GM18870 (cell line): Measurements from ENCODE around the gene APH1A.
A peak's percentile ranks its signal among the peaks of the same experiment; 100 is the strongest.
"Not testable (repeated sequence)": the region's sequence is repeated elsewhere in the genome, so short reads cannot be mapped to it uniquely, and the experiment has no call there.

Experiments used
- ATAC-seq: cut with Tn5 transposase; IDR thresholded peaks from one replicate; pipeline ENCODE4 v1.9.1; 2021; ENCODE audit warnings: moderate library complexity; ENCODE audit not compliant: unreplicated experiment

APH1A gene

DNA sequence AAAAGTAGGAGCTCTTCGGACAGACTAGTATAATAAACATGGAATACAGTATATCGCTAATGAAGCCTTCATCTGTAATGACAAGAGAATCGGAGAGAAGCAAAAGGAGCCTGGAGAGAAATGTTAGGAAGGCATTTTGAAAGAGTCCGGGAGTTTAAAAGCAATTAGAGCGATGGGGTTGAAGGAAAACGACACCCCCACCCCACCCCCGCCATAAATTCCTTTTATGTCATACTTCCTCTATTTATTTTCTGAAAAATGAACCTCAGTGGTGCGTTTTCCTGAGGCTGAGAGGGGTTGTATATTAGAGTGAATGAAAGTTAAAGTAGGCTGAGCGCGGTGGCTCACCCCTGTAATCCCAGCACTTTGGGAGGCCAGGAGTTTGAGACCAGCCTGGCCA lies 635 bp upstream of the APH1A start:
- ATAC-seq, result no peak

DNA sequence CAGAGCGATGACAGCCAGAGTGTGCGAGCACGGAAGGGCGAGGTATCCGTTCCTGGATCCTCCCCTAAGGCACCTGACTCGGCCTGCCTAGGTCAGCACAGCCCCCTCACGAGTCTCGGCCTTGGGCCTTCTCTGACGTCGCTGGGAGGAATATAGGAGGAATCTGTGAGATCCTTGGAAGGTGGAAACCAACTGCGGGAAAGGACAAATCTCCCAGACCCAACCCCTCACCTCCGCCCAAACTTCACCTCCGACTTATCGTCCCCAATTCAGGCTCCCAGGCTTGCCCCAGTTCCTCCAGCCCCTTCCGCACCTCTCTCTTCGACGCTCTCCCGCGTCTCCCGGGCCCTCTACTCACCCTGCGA lies 494 bp downstream of the APH1A start:
- no peak for ATAC-seq

DNA sequence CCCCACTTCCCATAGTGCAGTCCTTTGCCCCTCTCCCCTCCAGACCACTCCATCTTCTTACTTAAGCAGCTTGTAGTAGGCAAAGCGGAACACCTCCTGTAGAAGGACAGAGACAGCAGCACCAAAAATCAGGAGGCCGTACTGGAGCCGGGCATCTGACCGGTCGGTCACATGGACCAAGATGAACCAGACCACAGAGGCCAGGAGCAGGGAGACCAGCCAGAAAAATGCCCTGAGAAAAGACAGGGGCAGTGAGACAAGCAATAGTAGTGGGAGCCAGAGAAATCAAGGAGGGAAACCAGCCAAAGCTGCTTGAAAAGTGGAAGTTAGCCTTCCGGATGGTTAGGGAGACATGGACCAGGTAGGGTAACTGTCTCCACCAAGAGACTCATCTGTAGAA lies 920 bp downstream of the APH1A start:
- no peak for ATAC-seq

DNA sequence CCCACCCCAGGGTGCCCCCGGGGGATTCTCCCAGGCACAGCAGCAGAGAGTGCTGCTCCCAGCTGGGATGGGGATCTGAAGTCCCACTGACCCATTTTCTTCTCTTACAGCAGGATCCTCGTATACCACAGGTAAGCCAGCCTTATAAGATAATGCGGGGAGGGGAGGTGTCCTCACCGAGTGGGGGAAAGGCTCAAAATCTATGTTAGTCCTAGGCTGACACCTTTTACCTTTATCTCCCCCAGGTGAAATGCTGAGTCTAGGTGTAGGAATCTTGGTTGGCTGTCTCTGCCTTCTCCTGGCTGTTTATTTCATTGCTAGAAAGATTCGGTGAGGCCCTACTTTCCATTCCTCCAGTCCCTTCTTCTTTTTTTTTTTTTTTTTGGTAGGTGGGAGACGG lies 5.3 kb downstream of the APH1A start:
- no peak for ATAC-seq

DNA sequence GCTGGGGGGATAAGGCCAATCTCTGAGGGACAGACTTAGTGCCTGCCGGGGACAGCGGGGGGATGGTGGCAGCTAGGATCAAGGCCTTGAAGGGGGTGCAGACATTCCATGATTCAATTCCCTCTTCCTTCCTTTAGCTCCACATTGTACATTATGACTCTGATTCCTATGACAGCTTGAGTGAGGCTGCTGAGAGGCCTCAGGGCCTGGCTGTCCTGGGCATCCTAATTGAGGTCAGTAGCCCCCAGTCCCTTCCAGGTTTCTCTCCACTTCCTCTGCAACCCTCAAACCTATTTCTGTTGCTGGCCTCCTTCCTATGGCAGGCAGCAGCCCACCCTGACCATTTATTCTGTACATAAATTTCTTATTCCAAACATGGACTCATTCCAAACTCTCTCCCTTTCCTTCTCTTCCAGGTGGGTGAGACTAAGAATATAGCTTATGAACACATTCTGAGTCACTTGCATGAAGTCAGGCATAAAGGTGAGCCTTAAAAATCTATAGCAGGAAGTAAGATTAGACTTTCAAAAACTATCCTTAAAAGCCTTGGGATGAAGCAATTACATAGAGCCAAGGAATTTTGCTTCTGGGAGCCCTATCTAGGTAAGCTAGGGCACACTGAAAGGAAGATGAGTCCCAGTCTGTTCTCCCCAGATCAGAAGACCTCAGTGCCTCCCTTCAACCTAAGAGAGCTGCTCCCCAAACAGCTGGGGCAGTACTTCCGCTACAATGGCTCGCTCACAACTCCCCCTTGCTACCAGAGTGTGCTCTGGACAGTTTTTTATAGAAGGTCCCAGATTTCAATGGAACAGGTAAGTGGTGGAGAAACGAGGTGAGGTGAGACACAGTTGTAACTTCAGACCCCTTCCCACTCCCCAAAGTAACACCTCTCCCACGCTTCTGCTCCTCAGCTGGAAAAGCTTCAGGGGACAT lies 6.2 kb downstream of the APH1A start:
- no peak for ATAC-seq

DNA sequence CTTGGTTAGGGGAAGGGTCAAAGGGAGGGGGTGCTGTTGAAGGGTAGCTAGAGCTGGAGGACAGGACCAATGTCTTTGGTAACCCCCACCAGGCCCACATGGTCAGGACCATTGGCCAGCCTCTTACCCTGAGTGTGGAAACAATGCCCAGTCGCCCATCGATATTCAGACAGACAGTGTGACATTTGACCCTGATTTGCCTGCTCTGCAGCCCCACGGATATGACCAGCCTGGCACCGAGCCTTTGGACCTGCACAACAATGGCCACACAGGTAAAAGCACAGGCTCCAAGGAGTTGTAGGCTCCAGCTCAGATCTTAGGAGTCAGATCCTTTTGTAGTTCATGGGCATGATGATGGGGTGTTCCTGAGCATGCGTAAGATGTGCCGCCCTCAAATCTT lies 7.4 kb downstream of the APH1A start:
- ATAC-seq, result no peak

DNA sequence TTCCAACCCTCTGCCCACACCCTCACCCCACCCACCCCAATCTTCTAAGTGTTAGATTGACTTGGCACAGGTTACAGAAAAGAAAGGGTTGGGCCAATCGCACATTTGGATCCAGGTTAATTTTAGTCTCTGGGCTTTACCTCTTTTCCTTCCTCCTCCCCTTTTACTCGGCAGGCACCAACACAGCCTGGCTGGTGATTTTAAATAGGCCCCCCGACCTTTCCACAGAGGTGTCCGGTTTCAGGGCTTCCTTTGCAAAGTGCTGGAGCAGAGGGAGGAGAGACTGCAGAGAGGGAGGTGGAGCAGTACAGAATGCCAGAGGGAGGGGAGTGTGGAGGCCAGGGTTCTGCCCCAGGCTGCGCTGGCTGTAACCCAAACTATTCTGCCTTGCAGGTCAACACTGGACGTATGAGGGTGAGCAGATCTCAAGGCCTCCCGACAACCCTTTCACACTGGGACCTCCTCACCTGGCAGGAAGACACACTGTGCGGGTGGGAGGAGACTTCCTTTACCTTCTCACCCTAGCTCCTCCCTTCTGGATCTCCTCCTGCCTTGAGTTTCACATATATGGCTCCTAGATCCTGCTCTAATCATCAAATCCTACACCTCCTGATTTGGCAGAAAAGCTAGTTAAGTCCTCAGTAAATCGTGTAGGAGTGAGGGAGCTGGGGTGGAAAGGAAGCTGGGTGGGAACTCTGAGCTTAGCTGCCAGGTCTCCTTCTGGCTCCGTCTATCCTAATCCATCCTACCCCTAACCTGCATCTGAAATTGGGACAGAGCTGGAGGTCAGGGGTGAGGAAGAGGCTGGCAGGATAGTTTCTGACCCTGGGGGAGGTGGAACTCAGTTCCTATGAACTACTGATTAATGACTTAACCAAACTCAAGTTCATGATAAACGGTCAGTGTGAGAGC lies 8.8 kb downstream of the APH1A start:
- ATAC-seq, result no peak

DNA sequence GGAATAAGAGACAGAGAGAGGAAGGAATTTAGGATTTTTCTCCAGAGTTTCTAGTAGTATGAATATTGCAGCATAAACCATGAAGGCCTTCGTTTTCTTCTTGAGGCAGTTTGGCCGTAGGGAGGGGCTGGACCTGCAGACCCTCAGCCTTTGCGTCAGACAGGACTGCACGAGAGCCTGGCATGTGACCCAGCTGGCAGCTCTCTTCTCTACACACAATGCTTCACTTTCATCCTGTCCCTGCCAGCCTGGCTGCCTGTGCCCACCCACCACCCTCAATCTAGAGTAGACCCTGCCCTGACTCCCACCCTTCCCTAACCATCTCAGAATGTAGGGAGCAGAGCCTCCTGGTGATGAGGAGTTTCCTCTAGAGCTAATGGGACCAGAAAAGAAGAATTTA lies 9.6 kb downstream of the APH1A start:
- no peak for ATAC-seq

DNA sequence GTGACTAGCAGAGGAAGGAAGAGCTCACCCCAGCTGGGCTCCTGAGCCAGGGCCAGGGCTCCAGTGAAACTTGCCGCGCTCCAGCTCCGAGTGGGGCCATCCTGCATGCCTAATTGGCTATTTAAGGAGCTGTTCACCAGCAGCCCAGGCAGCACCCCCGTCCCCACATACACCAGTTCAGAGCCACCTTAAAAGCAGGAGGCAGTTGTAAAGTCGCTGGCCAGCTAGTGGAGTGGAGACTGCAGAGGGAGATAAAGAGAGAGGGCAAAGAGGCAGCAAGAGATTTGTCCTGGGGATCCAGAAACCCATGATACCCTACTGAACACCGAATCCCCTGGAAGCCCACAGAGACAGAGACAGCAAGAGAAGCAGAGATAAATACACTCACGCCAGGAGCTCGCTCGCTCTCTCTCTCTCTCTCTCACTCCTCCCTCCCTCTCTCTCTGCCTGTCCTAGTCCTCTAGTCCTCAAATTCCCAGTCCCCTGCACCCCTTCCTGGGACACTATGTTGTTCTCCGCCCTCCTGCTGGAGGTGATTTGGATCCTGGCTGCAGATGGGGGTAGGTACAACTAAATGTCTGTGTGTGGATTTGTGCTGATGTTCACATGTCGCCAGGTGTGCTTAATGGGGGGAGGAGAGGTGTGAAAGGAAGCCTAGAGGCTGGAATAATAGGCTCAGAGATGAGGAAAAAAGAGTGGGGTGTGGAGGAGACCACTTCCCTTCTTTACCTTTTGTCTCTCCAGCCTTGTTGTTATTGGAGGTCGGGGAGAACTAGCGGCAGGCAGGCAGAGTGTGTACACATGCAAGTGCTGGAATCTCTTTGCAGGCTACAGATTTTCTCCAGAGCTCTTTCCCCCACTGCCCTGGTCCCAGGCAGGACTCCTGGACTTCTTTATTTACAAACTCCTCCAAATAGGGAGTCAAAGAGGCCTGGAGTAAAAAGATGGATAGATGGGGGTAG lies 10.9 kb downstream of the APH1A start, which contains the start of gene CA14:
Gene CA14 (plus strand): TSS at position 151 of the 962 bp plus-strand sequence. CDS start 355 bp downstream, at position 506.
- no peak for ATAC-seq

DNA sequence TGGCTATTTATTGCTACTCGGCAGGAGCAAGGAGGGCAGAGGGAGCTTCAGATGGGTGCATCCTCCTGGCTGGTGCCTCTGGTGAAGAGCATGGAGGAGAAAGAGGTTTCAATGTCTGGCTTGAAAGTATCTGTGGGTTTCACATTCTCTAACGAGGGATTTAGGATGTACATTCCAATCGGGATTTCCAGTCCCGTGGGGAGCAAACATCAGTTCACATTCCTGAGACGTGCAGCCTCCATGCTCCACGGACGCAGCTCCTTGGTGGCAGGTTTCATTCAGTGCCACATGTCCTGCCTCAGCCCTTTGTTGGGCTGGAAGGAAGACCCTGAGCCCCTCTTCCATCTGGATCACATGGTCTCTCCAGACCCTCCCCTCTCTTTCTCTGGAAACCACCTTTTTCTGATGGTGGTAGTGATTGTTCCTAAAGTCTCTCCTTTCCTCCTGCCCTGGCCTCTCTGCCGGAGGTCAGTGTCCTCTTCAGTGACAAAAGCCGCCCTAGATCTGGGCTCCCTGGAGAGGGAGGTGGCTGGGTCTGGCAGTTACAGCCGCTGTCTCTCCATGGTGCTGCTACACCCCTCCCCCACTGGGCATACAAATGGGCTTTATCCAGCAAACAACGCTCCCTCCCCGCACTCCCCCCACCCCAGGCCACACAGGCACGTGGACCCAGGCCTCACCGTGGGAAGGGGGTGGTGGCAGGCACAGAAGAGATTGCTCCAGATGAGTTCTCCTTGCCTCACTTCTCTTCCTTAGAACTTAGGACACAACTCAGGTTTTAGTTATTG lies 12.1 kb downstream of the APH1A start:
- no peak for ATAC-seq

DNA sequence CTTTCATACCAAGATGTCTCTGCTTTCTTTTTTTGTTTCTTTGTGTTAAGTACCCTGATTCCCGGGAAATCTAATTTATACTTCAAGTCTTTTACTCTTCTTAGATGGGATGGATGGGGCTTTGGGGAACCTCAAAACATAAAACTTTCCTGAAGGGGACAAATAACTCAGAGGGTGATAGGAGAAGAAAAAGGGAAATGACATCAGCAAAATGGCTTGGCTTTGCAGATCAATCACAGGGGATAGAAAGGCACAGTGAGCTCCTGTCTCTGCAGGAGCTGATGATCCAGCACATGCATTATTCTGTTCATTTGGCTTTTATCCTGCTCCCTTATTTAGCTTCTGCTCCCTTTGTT lies 12.6 kb downstream of the APH1A start:
- ATAC-seq, result no peak

DNA sequence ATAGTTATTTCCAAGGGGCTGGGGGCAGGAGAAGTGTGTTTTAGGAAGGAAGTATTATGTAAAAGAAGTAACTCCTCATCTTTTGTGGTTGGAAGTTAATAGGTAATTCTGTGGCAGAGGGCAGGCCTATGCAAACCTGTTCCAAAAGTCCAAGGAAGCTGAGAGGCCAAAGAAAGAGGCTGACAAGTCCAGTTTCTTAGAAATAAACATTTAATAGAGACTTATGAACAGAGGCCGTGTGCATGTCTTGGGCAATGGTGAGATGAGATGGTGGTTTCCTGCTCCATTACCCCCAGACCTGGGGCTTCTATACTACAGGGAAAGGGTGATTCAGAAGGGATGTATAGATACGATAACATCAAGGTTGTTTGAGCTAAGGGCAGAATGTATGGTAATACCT lies 18.9 kb downstream of the APH1A start:
- ATAC-seq, result no peak

DNA sequence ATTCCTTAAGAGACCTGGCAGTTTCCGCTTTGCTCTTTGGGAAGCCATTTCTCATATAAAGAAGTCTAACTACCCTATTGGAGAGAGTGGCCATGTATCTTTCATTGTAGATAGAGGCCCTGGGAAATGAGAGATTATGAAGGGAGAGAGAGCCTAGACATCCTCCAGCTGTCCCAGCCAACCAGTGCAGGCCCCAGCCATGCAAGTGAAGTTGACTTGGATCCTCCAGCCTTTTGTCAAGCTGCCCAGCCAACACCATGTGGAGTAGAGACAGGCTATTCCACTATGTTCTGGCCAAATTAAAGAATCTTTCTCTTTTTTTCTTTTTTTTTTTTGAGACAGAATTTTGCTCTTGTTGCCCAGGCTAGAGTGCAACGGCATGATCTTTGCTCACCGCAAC lies 25.8 kb downstream of the APH1A start:
- ATAC-seq, result no peak

DNA sequence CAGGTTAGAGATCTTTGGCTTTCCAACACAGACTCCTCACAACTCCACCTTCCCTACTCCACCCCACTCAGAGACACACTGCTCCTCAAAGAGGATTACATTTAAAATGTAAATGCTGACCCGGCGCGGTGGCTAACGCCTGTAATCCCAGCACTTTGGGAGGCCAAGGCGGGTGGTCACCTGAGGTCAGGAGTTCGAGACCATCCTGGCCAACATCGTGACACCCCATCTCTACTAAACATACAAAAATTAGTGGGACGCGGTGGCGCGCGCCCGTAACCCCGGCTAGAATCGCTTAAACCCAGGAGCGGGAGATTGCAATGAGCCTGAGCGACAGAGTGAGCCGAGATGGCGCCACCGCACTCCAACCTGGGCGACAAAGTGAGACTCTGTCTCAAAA lies 31.1 kb downstream of the APH1A start:
- no peak for ATAC-seq

DNA sequence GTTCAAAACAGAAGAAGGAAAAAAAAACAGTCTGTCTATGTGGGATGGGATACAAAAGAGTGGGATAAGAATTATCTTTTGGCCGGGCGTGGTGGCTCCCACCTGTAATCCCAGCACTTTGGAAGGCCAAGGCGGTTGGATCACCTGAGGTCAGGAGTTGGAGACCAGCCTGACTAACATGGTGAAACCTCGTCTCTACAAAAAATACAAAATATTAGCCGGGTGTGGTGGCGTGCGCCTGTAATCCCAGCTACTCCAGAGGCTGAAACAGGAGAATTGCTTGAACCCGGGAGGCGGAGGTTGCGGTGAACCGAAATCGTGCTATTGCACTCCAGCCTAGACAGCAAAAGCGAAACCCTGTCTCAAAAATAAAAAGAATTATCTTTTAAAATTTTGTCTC lies 31.6 kb downstream of the APH1A start:
- ATAC-seq, result not testable (repeated sequence)

DNA sequence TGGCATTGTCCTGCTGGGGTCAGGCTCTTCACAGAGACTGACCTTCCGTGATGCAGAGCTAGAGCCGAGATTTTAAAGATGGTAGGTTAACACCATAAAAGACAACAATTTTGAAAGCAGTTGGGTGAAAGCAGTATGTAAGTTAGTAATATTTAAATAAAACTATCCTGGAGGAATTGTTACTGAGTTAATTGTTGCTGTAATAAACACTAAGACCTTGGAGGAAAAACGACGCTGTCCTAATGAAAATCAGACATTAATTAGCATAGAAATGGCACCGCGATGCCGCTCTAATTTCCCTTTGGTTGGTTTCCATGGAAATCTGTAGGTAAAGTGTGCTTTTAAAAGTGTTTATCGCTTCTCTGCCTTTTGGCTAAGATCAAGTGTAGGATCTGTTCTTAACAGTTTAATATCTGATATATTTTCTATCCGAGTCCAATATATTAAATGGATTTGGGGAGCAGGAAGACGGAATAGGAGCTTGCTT lies 32.2 kb downstream of the APH1A start:
- ATAC-seq, result no peak

DNA sequence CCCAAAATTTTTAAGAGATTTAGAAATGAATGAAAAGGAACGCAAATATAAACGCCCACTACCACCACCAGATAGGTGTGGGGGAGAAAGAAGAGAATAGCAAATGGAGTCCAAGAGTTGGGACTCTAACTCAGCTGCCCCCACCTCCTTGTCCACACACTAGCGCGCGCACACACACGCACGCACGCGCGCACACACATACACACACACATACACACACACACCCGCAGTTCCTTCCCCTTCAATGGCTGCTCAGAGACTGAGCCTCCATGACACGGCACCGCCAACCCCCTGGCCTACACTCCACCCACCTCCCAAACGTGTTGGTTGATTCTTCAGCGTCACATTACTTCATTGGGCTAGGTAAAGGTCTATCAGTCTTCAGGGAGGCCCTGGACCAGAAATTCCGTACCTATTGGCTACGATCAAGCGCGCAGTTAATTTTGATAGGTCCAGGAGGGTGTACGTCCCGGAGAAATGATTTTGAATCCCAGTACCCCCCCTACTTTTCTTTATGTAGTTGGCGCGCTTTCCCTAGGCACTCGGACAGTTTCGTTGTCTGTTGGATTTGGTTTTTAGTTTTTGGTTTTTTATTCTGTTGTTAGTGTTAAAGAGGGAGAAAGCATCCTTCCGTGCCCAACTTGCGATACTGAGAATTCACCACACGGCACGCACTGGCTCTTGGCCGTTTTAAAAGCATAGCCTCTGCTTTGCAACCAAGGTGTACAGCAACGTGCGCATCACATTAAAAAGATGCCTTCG lies 32.8 kb downstream of the APH1A start, which contains the start of gene ANP32E:
Gene ANP32E (minus strand): TSS at position 261 of the 762 bp plus-strand sequence. CDS start 326 bp downstream, outside the sequence.
- peak; percentile 83 for ATAC-seq

DNA sequence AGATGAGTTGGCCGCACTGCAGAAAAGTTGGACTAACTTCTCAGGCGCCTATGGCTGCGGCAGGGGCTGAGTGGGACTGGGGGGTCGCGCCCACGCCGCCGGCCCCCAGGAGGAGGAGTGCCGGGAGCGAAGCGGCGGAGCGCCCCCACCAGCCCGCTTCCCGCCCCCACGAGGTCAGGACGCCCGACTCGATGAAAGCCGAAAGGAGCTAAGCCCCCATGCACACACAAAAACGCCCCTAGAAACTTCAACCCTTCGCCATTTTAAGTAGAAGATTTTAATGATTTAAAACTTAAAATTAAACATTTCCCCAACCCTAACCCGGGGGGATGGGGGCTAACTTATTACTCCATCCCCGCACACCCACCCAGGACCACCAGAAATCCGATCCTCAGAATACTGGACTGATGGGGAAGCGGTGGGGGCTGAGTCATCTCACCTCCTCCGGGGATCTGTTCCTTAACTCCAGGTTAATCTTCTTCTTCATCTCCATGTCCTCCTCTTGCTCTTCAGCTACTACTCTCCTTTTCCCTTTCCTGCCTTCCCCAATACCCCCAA lies 33.4 kb downstream of the APH1A start:
- no peak for ATAC-seq
